ENCODE data around the gene CRYBA2. TPM values are rescaled to one million over a fixed set of nuclear protein-coding genes. Genes with fewer than 3 reads are reported as not detected.

CRYBA2 gene
- total RNA-seq, 1 experiment from 2014 or later = not detected

DNA sequence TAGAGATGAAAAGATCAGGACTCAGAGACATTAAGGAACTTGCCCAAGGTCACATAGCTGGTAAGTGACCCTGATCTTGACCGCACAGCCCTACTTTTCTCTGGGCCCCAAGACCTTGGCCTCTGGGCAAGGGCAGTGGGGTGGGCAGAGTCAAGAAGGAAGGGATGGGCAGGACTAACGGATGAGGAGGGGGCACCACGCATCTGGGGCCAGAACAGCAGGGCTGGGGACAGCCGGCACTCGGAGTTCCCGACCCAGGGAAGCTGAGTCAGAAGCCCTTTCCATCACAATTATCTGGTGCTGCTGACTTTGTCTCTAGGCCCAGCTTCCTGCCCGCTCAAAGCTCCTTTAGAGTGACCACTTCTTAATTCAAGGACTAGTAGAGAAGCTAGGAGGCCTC lies 33.7 kb upstream of the CRYBA2 start:
- 0 out of 2 replicates have a peak, but pooled peaks cover 3% of the 10 kb centered on the region for H4K20me1 ChIP-seq (ENCODE audit: insufficient read depth, low read depth, low read length)
- no peaks in the 10 kb centered on the region for H3K27me3 ChIP-seq (ENCODE audit: low read length)
- H2AFZ ChIP-seq (ENCODE audit: low read length) = no peak overlapping the region
- H3K36me3 ChIP-seq (ENCODE audit: insufficient read depth, low read length) = no peaks in the 10 kb centered on the region
- H3K4me1 ChIP-seq (ENCODE audit: low read length) = no peaks in the 10 kb centered on the region
- no peak overlapping the region for H3K4me3 ChIP-seq (ENCODE audit: low read length)
- no peaks in the 10 kb centered on the region for H3K9me2 ChIP-seq (replicated peaks; ENCODE audit: insufficient read depth, low read length)
- no peaks in the 10 kb centered on the region for H3K79me2 ChIP-seq (ENCODE audit: low read length)
- H3K9ac ChIP-seq (ENCODE audit: low read length) = no peak overlapping the region
- no peak overlapping the region for H3K4me2 ChIP-seq (ENCODE audit: low read depth, low read length, poor library complexity, severe bottlenecking)
- H3K9me3 ChIP-seq (ENCODE audit: low read length) = no peaks in the 10 kb centered on the region
- no peak overlapping the region for H3K27ac ChIP-seq (ENCODE audit: low read length)
- DNase-seq = no peak

DNA sequence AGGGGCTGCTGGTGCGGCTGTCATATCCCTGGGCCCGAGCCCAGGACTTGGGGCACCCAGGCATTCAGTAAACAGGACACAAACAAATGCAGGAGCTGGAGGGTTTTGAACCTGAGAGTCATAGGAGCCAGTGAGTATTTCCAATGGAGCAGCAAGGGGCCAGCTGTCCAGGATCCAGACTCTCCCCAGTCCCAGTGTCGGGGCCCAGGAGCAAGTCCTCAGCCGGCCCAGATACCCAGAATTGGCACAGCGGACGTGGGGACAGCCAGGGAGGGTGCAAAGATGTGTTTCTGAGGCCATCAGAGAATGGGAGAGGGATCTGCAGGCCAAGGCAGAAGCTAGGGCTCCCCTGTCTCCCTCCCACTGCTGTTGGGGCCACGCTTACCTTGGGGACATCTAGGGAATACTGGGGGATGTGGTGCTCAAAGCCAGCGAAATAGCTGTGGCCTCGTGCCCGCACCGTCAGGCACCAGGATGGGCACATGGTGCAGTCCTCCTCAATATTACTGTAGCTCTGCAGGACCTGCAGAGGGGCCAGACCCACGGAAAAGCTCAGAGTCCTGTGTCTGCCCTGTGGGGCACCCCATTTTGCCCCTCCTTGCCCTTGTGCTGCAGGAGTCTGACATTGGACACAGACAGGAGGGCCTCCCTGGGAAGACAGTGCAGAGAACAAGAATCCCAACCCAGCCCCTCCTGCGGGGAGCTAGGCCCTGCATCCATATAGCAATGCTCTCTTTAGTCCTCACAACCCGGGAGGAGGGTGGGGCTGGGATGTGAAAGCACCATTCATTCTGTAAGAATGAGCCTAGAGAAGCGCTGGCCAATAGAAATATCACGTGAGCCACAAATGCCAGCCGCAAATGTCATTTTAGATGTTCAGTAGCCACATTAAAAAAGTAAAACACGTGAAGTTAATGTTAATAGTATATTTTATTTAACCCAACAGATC lies 32.7 kb upstream of the CRYBA2 start:
- Histone ChIP-seq H4K20me1 (ENCODE audit: insufficient read depth, low read depth, low read length) (0 out of 2 replicates have a peak, but pooled peaks cover 3% of the 10 kb centered on the region), H3K9ac (ENCODE audit: low read length) (no peak overlapping the region), H3K27me3 (ENCODE audit: low read length) (no peaks in the 10 kb centered on the region), H3K4me3 (ENCODE audit: low read length) (no peak overlapping the region), H3K79me2 (ENCODE audit: low read length) (no peaks in the 10 kb centered on the region), H3K27ac (ENCODE audit: low read length) (no peak overlapping the region), H3K9me2 (replicated peaks; ENCODE audit: insufficient read depth, low read length) (no peaks in the 10 kb centered on the region), H3K36me3 (ENCODE audit: insufficient read depth, low read length) (no peaks in the 10 kb centered on the region), H3K9me3 (ENCODE audit: low read length) (no peaks in the 10 kb centered on the region), H2AFZ (ENCODE audit: low read length) (no peak overlapping the region), H3K4me1 (ENCODE audit: low read length) (no peaks in the 10 kb centered on the region), H3K4me2 (ENCODE audit: low read depth, low read length, poor library complexity, severe bottlenecking) (no peak overlapping the region)
- DNase-seq = no peak

DNA sequence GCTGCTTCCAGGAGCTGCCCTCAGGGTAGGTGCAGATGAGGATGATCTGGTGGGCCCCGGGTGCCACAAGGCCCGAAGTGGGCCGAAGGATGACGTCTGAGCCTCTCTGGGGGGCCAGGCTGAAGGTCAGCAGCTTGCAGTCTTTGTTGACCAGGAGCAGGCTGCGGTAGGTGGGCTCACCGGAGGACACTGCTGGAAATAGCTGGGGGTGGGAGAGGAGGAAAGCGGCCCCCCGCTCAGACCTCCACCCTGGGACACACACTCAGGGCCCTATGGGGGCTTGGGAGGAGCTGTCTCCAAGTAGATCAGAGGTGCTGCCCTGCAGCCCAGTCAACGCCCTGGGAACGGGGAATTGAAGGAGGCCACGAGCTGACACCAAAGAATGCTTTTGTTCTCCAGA lies 30.8 kb upstream of the CRYBA2 start:
- H3K4me2 ChIP-seq (ENCODE audit: low read depth, low read length, poor library complexity, severe bottlenecking) = no peak overlapping the region
- DNase-seq = no peak
- no peaks in the 10 kb centered on the region for H3K9me2 ChIP-seq (replicated peaks; ENCODE audit: insufficient read depth, low read length)
- no peaks in the 10 kb centered on the region for H3K36me3 ChIP-seq (ENCODE audit: insufficient read depth, low read length)
- H2AFZ ChIP-seq (ENCODE audit: low read length) = no peak overlapping the region
- H3K27ac ChIP-seq (ENCODE audit: low read length) = no peak overlapping the region
- H3K27me3 ChIP-seq (ENCODE audit: low read length) = no peaks in the 10 kb centered on the region
- no peaks in the 10 kb centered on the region for H3K79me2 ChIP-seq (ENCODE audit: low read length)
- H3K4me3 ChIP-seq (ENCODE audit: low read length) = no peak overlapping the region
- H4K20me1 ChIP-seq (ENCODE audit: insufficient read depth, low read depth, low read length) = no peaks in the 10 kb centered on the region
- H3K9ac ChIP-seq (ENCODE audit: low read length) = no peak overlapping the region
- no peaks in the 10 kb centered on the region for H3K9me3 ChIP-seq (ENCODE audit: low read length)
- no peaks in the 10 kb centered on the region for H3K4me1 ChIP-seq (ENCODE audit: low read length)

DNA sequence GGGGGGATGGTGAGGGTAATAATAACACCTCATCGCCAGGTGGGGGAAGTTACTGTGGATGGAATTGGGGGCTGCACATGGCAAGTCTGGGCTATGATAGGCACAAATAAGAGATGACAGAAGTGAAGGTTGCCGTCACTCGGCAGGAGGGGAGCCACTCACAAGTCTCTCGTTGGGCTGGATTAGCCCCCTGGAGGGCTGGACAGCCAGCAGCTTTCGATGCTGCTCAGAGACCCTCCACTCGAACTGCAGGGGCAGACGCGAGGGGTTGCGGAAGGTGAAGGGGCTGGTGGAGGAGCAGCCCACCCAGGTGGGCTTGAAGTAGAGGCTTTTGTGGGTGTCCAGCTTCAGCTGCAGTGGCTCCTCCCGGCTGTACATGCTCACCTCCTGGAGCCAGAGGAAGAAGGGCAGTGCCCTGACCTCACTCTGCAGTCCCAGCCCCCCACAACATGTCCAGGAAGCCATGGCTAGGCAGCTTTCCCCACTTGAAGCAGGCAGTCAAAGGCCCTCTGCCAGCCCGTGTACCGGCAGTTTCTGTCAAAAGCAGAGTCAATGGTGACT lies 29.9 kb upstream of the CRYBA2 start:
- no peaks in the 10 kb centered on the region for H3K79me2 ChIP-seq (ENCODE audit: low read length)
- no peaks in the 10 kb centered on the region for H3K27me3 ChIP-seq (ENCODE audit: low read length)
- no peak overlapping the region for H3K4me3 ChIP-seq (ENCODE audit: low read length)
- no peaks in the 10 kb centered on the region for H4K20me1 ChIP-seq (ENCODE audit: insufficient read depth, low read depth, low read length)
- no peak overlapping the region for H2AFZ ChIP-seq (ENCODE audit: low read length)
- no peaks in the 10 kb centered on the region for H3K9me2 ChIP-seq (replicated peaks; ENCODE audit: insufficient read depth, low read length)
- H3K4me2 ChIP-seq (ENCODE audit: low read depth, low read length, poor library complexity, severe bottlenecking) = no peak overlapping the region
- H3K9me3 ChIP-seq (ENCODE audit: low read length) = no peaks in the 10 kb centered on the region
- H3K9ac ChIP-seq (ENCODE audit: low read length) = no peak overlapping the region
- no peaks in the 10 kb centered on the region for H3K36me3 ChIP-seq (ENCODE audit: insufficient read depth, low read length)
- no peaks in the 10 kb centered on the region for H3K4me1 ChIP-seq (ENCODE audit: low read length)
- no peak overlapping the region for H3K27ac ChIP-seq (ENCODE audit: low read length)
- DNase-seq = no peak

DNA sequence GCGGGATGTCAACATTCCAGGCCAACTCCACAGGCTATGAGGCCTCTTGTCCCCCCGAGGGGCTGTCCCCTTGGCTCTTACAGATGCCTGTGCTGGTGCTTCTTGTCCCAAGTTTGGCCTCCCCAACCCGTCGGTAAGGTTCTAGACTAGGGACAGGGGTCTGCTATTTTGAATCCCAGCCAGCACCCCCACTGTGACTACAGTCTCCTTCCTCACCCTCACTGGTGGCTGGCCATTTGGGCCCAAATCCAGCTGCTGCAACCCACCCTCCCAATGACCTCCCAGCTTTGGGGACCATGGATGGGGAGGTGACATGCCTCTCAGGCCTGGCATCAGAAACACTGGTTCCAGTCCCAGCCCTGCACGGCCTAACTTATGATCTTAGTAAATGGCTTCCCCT lies 29.4 kb upstream of the CRYBA2 start:
- H4K20me1 ChIP-seq (ENCODE audit: insufficient read depth, low read depth, low read length) = no peaks in the 10 kb centered on the region
- no peaks in the 10 kb centered on the region for H3K79me2 ChIP-seq (ENCODE audit: low read length)
- no peaks in the 10 kb centered on the region for H3K36me3 ChIP-seq (ENCODE audit: insufficient read depth, low read length)
- H3K27me3 ChIP-seq (ENCODE audit: low read length) = no peaks in the 10 kb centered on the region
- no peaks in the 10 kb centered on the region for H3K9me3 ChIP-seq (ENCODE audit: low read length)
- no peak overlapping the region for H3K4me2 ChIP-seq (ENCODE audit: low read depth, low read length, poor library complexity, severe bottlenecking)
- no peak overlapping the region for H3K27ac ChIP-seq (ENCODE audit: low read length)
- no peak overlapping the region for H3K4me3 ChIP-seq (ENCODE audit: low read length)
- DNase-seq = no peak
- H3K4me1 ChIP-seq (ENCODE audit: low read length) = no peaks in the 10 kb centered on the region
- H3K9ac ChIP-seq (ENCODE audit: low read length) = no peak overlapping the region
- no peaks in the 10 kb centered on the region for H3K9me2 ChIP-seq (replicated peaks; ENCODE audit: insufficient read depth, low read length)
- H2AFZ ChIP-seq (ENCODE audit: low read length) = no peak overlapping the region

DNA sequence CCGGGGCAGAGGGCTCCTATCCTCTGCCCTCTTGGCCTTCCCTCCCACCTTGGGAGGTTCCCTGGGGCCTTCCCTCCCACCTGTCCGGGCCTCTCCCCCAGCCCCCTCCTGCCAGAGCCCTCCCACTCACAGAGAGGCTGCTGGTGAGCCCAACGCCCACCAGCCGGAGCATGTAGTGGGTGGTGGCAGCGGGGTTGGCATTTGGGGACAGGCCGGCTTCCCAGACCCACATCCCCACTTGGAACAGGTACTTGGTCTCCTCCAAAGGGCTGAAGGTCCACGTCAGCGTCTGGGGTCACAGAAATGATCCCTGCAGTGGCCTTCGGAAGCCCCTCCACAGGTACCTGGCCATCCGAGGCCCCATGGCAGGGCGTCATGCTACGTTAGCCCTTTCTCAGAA lies 28.8 kb upstream of the CRYBA2 start:
- no peak overlapping the region for H3K4me2 ChIP-seq (ENCODE audit: low read depth, low read length, poor library complexity, severe bottlenecking)

DNA sequence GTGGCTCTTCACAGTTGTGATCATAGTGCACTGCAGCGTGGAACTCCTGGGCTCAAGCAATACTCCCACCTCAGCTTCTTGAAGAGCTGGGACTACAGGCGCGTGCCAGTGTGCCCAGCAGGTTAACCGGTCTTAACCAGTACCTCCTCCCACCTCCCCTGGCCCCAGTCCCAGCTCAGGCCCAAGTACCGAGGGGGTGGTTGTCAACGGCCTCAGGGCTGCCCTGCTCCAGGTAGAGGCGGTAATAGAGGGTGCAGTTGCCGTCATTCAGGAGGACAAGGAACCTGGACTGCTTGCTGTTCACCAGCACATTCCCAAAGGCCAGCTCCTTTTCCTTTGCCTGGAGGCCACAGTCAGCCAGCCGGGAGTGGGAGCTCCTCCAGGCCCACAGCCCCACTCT lies 28.4 kb upstream of the CRYBA2 start:
- no peak overlapping the region for H3K4me2 ChIP-seq (ENCODE audit: low read depth, low read length, poor library complexity, severe bottlenecking)
- no peak overlapping the region for H3K9ac ChIP-seq (ENCODE audit: low read length)
- H3K4me3 ChIP-seq (ENCODE audit: low read length) = no peak overlapping the region

More for the DNA sequence above, 28.8 kb upstream of the CRYBA2 start:
- no peak overlapping the region for H3K27ac ChIP-seq (ENCODE audit: low read length)
- no peaks in the 10 kb centered on the region for H3K36me3 ChIP-seq (ENCODE audit: insufficient read depth, low read length)
- H3K9ac ChIP-seq (ENCODE audit: low read length) = no peak overlapping the region
- no peak for DNase-seq
- H4K20me1 ChIP-seq (ENCODE audit: insufficient read depth, low read depth, low read length) = no peaks in the 10 kb centered on the region
- H3K79me2 ChIP-seq (ENCODE audit: low read length) = no peaks in the 10 kb centered on the region
- H2AFZ ChIP-seq (ENCODE audit: low read length) = no peak overlapping the region
- H3K4me1 ChIP-seq (ENCODE audit: low read length) = no peaks in the 10 kb centered on the region
- no peaks in the 10 kb centered on the region for H3K27me3 ChIP-seq (ENCODE audit: low read length)
- H3K9me3 ChIP-seq (ENCODE audit: low read length) = no peaks in the 10 kb centered on the region
- no peaks in the 10 kb centered on the region for H3K9me2 ChIP-seq (replicated peaks; ENCODE audit: insufficient read depth, low read length)
- no peak overlapping the region for H3K4me3 ChIP-seq (ENCODE audit: low read length)

DNA sequence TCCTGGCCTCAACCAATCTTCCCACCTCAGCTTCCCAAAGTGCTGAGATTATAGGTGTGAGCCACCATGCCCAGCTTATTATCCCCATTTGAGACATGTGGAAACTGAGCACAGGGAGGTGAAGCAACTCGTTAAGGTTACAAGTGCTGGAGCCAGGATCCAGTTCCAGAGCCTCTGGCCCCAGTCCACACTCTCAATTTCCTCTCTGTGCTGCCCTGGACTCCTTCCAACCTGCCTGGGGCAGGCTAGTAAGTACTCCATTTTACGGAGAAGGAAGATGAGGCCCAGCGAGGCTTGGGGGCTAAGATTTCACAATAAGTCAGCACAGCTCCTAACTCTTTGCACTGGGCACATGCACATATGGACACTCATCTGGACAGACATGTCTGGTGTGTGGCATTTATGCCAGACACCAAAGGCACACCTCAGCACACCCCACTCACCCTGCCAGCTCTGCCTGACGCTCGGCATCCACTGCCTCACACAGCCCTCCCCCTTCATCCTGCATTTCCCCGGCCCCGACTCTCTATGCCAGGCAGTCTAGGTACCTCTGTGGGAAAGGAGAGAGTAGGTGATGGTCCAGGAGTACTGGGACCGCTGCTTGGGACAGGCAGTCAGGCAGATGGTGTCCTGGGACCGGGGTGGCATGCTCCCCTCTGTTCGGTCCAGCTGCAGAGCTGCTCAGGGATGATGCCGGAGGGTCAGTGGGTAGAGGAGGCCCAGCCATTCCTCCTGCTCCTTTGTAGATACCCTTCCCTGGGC lies 27.6 kb upstream of the CRYBA2 start:
- no peak for DNase-seq
- Histone ChIP-seq H4K20me1 (ENCODE audit: insufficient read depth, low read depth, low read length) (no peaks in the 10 kb centered on the region), H3K4me3 (ENCODE audit: low read length) (no peak overlapping the region), H3K79me2 (ENCODE audit: low read length) (no peaks in the 10 kb centered on the region), H3K9ac (ENCODE audit: low read length) (no peak overlapping the region), H3K9me3 (ENCODE audit: low read length) (no peaks in the 10 kb centered on the region), H3K9me2 (replicated peaks; ENCODE audit: insufficient read depth, low read length) (no peaks in the 10 kb centered on the region), H3K4me1 (ENCODE audit: low read length) (no peaks in the 10 kb centered on the region), H3K27ac (ENCODE audit: low read length) (no peak overlapping the region), H2AFZ (ENCODE audit: low read length) (no peak overlapping the region), H3K4me2 (ENCODE audit: low read depth, low read length, poor library complexity, severe bottlenecking) (no peak overlapping the region), H3K36me3 (ENCODE audit: insufficient read depth, low read length) (no peaks in the 10 kb centered on the region), H3K27me3 (ENCODE audit: low read length) (no peaks in the 10 kb centered on the region)

More for the DNA sequence above, 28.4 kb upstream of the CRYBA2 start:
- Histone ChIP-seq H3K36me3 (ENCODE audit: insufficient read depth, low read length) (no peaks in the 10 kb centered on the region), H3K9me2 (replicated peaks; ENCODE audit: insufficient read depth, low read length) (no peaks in the 10 kb centered on the region), H3K27ac (ENCODE audit: low read length) (no peak overlapping the region), H2AFZ (ENCODE audit: low read length) (no peak overlapping the region), H3K4me1 (ENCODE audit: low read length) (no peaks in the 10 kb centered on the region), H3K27me3 (ENCODE audit: low read length) (no peaks in the 10 kb centered on the region), H3K9me3 (ENCODE audit: low read length) (no peaks in the 10 kb centered on the region), H4K20me1 (ENCODE audit: insufficient read depth, low read depth, low read length) (no peaks in the 10 kb centered on the region), H3K79me2 (ENCODE audit: low read length) (no peaks in the 10 kb centered on the region)
- no peak for DNase-seq

Data from Karpas-422 (cell line).